Forelimb muscle (tissue), 1 donor: ENCODE data around the gene VASP. TPM values are rescaled to one million over a fixed set of nuclear protein-coding genes. Genes with fewer than 3 reads are reported as not detected.
A peak's percentile ranks its signal among the peaks of the same experiment; 100 is the strongest.

ENCODE experiments used
- DNase-seq: peaks from one replicate; pipeline ENCODE4 v3.0.0-alpha.2; 2013; ENCODE audit warnings: low read depth
- polyA plus RNA-seq: library from polyadenylated mRNA; unstranded; fragments of 120-200 nt; gene quantifications from one replicate; pipeline ENCODE4 v1.2.1, GENCODE V29; 2013; ENCODE audit not compliant: insufficient read length

VASP gene
- polyA plus RNA-seq, 1 donor = 50.8 TPM

DNA sequence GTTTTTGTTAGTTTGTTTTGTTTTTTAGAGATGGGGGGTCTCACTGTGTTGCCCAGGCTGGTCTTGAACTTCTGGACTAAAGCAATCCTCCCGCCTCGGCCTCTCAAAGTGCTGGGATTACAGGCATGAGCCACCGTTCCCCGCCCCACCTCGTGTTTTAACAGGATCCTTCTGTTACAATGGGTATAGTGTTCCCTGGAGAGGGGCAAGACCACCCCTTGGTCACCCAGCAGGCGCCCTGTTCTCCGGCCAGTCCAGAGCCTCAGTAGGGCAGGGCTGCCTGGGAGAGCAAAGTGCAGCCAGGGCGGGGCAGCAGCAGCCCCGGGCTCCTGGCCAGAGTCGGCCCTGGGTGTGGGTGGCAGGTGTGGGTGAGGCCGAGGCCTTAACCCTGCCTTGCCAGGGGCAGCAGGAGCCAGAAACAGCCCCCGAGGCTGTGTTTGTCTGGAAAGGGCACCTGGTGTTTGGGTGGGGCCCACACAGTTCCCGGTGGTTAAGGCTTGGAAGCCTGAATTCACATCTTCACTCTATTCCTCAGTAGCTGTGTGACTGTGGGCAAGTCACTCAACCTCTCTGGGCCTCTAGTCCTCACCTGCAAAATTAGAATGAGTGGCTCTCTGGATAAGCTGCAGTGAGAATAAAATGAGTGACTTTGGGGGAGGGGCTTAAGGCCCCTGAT is 7.2 kb downstream of the VASP start:
- no peak for DNase-seq

DNA sequence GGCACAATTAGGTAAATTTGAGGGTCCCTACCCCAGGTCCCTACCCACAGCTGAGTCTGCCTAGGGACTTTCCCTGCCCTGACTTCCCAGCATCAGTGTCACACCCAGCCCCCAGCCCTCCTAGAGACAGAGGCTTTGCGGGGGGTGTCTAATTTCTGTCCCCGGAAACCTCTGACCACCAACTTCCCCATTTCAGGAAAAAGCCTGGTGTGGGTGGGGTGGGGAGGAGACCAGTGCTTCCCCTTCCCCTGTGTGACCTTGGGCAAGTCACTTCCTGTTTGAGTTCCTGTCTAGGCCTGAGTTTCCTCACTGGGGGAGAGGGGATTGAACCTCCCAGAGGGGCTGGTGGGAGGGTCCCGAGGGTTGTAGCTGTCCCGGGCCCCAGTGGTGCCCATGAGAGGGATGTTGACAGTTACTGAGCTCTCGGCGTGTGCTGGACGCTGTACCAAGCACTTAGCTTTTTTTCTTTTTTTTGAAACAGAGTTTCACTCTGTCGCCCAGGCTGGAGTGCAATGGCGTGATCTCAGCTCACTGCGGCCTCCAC is 7.9 kb downstream of the VASP start:
- no peak for DNase-seq

DNA sequence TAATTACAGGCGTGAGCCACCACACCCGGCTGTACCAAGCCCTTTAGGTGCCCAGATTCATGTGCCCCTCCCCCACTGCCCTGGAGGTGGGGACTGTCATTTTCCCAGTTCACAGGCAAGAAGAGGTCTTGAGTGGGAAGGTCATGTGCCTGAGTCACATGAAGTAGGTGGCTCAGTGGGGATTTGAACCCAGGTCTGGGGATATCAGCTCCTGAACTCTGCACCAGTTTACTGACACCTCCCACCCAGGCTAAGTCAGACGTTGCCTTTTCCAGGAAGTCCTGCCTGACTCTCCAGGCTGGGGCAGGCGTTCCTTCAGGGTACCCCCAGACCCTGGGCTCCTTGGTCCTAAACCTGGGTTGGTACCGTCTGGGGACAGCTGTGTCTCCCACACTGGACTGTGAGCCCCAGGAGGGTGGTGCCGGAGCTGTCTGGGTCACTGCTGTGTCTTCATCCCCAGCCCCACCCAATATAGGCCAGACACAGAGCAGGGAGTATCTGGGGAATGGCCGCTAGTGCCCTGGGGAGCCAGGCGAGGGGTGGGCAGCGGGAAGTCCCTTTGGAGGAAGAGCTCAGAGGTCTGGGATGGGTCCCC is 8.6 kb downstream of the VASP start:
- DNase-seq = no peak

DNA sequence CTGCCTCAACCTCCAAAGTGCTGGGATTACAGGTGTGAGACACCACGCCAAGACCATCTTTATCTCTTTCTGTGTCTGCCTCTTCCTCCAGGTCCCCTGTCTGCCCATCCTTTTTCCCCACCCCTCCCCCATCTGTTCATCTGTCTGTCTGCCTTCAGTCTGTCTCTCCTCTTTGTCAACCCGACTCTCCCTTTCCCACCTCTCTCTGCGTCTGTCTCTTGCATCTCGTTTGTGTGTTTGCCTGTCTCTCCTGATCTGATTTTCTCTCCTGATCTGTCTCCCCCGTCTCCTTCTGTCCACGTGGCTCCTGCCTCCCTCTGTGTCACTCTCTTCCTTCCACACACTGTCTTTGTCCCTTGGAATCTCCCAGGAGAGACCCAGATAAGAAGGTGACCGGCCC is 10.0 kb downstream of the VASP start:
- no peak for DNase-seq

DNA sequence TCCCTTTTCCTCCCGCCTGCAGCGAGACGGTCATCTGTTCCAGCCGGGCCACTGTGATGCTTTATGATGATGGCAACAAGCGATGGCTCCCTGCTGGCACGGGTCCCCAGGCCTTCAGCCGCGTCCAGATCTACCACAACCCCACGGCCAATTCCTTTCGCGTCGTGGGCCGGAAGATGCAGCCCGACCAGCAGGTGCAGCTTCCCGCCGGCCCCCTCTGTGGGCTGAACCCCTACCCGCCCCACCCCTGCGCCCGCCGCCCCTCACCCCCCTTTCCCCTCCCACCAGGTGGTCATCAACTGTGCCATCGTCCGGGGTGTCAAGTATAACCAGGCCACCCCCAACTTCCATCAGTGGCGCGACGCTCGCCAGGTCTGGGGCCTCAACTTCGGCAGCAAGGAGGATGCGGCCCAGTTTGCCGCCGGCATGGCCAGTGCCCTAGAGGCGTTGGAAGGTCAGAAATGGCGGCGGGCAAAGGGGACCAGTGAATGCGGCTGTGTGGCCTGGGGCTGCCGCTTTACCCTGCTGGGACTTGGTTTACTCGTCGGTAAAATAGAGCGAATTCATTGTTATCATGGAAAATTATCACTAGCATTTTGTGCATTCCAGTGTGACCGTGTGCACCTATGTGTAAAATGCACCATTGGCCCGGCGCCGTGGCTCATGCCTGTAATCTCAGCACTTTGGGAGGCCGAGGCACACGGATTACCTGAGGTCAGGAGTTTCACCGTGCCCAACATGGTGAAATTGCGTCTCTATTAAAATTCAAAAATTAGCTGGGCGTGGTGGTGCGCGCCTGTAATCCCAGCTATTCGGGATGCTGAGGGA is 10.6 kb downstream of the VASP start:
- DNase-seq = no peak

DNA sequence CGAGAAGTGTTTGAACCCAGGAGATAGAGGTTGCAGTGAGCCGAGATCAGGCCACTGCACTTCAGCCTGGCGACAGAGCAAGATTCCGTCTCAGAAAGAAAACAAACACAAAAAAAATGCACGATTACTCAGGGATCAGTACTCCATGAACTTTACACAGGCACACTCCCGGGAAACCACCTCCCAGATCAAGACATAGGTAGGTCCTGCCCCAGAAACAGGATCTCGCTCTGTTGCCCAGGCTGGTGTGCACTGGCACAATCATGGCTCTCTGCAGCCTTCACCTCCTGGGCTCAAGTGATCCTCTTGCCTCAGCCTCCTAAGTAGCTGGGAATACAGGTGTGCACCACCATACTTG is 11.2 kb downstream of the VASP start:
- no peak for DNase-seq

DNA sequence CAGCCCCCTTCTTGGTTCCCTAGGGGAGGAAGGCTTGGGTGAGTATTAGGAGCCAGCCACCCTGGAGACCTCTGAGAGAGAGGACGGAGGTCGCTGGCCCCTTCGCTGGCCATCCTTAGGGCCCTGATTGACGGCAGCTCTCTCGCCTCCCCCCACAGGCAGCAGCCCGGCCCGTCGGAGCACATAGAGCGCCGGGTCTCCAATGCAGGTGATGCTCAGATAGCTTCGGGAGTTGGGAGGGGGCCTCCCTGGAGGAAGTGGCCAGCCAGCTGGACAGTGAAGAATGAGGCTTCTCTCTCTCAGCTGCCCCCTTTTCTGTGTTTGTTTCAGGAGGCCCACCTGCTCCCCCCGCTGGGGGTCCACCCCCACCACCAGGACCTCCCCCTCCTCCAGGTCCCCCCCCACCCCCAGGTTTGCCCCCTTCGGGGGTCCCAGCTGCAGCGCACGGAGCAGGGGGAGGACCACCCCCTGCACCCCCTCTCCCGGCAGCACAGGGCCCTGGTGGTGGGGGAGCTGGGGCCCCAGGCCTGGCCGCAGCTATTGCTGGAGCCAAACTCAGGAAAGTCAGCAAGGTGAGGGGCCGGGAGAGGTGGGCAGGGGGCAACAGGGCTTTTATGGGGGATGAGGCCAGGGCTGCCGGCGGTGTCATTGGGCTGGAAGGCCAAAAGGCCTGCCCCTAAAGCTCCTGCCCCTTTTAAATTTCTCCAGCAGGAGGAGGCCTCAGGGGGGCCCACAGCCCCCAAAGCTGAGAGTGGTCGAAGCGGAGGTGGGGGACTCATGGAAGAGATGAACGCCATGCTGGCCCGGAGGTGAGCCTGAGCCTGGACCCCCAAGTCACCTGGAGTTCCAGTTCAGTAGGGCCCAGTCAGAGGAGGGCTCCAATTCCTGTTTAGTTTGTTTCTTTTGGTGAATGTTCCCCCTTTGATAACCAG is 15.0 kb downstream of the VASP start:
- DNase-seq = no peak

DNA sequence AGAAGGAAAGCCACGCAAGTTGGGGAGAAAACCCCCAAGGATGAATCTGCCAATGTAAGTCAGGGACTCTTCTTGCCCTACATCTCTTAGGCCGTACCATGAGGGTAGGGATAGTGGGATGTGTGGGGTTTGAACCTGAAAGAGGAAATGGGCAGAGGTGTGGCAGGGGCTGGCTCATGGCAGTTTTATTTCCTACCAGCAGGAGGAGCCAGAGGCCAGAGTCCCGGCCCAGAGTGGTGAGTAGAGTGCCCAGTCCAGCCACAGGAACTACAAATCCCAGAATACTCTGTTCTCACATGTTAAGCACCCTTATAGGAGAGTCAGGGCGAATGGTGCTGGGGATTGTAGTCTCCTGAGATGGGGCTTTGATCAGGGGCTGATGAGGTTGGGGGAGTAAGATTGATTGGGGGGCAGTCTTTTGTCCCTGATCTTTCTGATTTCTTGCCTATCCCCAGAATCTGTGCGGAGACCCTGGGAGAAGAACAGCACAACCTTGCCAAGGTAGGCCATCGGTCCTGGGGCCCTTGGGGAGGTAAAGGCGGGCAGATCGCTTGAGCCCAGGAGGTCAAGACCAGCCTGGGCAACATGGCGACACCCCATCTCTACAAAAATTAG is 16.5 kb downstream of the VASP start:
- DNase-seq = peak; percentile 83

DNA sequence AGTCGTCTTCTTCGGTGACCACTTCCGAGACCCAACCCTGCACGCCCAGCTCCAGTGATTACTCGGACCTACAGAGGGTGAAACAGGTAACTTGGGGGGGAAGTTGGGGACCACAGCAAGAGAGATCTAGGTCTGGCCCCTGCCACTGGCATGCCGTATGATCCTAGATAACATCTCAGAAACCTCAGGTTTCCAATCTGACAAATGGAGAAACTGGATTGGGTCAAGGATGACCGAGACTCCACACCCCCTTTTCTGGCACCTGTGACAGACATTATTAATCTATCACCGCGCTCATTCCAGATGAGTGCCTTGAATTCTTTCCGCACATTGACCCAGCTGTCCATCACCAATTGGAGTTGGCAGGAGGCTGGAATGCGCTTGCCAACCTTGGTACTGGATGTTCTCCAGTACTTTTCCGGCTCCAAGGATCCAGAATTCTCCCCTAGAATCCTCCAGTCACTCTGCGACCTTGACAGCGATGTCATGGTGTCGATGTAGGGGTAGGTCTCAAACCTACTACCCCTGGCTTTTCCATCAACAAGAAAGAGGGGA is 17.4 kb downstream of the VASP start:
- no peak for DNase-seq

DNA sequence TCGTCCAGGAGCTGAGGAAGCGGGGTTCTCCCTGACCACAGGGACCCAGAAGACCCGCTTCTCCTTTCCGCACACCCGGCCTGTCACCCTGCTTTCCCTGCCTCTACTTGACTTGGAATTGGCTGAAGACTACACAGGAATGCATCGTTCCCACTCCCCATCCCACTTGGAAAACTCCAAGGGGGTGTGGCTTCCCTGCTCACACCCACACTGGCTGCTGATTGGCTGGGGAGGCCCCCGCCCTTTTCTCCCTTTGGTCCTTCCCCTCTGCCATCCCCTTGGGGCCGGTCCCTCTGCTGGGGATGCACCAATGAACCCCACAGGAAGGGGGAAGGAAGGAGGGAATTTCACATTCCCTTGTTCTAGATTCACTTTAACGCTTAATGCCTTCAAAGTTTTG is 18.9 kb downstream of the VASP start:
- DNase-seq = no peak

DNA sequence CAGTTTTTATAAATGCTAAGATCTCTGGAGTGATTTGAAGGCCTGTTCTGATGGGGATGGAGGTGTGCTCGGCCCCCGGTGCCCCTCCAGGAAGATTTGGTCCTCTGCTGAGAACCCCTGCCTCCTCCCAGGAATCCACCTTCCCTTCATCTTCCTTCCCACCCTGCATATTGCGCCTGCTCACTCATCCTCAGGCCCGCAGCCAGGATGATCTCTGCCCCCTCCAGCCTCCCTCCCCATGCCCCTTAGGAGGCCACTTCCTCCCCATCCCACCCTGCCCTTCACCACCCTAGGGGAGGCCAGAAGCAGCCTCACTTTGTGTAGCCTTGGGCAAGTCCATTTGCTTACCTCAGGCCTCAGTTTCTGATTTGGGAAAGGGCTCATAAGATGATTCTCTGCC is 19.7 kb downstream of the VASP start:
- no peak for DNase-seq

DNA sequence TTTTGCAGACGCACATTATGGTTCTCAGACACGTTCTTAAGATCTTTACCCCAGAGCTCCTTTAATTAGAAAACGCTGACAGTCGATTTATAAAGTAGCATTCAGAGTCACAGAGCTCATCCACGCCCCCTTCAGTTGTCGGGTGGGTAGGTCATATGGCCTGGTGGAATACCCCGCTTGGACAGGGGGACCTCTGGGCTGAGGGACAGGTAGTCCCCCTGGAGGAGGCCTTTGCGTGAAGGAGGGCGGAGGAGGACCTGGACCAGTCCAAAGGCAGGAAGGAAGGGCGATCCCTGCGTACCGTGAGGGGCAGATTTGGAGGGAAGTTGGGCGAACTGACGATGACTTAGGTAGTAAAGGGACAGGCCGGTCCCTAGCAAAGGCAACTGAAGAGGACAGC is 20.5 kb downstream of the VASP start:
- DNase-seq = no peak

DNA sequence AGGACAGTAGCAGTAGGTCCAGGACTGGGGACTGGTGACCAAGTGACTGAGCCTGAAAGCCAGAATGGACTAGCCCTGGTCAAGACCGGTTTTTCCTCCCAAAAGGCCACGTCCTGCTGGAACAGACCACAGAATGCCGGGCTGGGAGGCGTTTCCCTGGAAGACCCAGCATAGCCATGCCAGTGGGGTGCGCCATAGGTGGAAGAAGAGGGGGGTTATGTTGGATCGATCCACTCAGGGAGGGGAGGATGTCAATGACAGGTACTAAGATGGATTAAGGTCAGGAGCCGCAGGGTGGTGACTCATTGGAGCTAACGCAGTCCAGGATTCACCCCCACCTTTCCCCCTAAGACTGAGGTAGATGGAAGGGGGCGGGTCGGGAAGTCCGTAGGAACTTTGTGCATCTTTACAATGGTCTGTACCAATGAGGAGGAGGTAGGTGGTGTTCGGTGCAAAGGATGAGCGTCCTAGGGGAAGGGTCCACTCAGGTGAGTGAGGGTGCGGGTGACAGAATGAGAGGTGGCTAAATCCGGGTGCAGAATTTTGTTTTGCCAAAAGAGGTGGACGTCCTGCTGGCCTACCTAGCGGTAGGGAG is 21.0 kb downstream of the VASP start:
- no peak for DNase-seq

DNA sequence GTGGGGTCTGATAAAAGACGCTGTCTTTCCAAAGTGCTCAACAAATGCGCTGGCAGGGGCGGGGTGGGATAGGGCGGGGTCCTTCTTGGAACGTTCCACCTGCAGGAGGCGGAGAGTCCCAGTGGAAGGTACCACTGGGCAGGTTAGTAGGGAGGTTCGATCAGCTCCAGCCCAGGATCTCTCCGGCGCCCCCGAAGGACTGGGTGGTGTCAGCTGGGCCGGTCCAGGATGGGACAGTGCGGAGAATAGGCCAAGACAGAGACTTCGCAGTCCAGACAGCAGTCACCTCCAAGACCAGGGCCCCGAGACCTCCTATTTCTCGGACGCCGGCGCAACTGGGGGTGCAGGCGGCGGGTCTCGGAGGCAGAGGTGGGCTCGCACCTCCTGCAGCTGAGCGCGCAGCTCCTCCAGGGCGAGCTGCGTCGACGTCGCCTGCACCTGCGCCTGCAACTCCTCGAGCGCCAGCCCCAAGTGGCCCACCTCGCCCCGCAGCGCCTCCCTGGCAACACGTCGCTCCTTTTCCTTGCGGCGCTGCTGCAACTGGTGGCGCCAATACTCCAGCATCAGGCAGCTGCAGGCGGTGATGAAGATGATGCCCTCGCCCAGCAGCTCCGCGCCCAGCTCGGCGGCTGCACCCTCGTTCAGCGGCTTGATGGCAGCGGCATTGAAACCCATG is 21.6 kb downstream of the VASP start:
- no peak for DNase-seq

DNA sequence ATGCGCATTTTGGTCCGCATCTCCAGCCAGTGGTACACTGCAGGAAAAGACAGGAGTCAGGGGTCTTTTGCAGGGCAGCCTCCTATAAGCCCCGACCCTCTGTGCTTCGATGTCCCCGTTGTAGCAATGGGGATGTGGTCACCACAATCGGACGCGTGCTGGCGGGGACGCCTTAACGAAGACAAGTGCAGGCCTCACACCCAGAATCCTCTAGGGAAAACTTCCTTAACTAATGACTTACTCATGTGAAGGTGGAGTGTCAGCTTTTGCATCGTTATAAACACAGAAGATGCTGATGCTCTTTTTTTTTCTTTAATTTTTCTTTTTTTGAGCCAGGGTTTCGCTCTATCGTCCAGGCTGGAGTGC is 22.1 kb downstream of the VASP start:
- DNase-seq = no peak

DNA sequence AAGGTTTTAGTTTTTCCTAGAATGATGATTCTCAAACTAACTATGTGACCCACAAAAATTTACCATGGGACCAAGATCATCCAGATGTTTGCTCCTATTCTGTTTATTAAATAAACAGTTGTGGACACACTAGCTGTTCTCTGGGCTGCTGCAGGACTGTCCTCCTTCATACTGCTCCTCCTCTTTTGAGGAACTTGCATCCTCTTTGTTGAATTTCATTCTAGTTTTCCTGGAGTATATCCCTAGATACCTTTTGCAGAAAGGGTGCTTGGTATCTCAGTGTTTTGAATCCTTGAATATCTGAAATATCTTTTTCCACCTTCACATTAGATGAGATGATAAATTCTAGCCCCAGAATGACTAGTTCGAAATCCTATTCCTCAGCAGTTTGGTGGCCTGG is 24.1 kb downstream of the VASP start:
- DNase-seq = no peak

DNA sequence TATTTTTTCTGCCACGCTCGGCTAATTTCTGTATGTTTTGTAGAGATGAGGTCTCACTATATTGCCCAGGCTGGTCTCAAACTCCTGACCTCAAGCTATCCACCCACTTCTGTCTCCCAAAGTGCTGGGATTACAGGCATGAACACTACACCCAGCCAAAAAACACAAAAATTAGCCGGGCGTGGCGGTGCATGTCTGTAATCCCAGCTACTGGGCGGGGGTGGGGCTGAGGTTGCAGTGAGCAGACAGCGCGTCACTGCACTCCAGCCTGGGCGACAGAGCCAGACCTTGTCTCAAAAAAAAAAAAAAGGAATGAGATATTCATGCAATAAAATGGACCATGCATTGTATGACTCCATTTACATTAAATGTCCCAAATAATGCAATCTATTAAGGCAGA is 32.2 kb downstream of the VASP start:
- DNase-seq = no peak

DNA sequence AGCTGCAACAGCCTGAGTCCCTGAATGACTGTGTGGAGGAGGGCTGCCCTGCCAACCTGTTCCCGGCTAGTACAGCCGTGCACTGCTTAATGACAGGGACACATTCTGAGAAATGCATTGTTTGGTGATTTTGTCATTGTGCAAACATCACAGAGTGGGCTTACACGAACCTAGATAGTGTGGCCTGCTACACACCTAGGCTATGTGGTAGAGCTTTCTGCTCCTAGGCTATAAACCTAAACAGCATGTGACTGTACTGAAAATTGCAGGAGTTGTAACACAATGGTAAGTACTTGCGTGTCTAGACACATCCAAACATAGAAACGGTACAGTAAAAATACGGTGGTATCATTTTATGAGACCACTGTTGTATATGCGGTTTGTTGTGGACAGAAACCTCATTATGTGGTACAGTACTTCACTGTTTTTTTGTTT is 35.0 kb downstream of the VASP start:
- no peak for DNase-seq

DNA sequence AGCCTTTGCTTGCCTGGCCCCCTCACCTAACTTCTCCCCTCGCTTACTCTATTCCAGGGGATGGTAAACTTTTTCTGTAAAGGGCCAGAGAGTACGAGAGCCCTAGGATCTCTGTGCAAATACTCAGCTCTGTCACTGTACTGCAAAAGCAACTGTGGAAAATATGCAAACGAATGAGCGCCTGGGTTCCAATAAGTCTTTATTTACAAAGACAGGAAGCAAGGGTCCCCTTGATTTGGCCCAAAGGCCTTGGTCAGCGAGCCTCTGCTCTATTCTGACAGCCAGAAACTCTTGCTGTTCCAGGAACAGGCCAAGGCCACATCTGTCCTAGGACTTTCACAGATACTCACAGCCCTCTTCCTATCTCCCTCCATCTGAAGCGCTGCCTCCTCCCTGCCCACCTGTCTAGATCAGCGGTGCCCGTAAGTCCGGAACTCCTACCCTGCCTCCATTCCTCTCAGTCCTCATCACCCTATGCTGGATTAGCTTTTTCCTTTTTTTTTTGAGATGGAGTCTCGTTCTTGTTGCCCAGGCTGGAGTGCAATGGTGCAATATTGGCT is 40.0 kb downstream of the VASP start:
- DNase-seq = no peak
